Embryonic facial prominence (tissue), 1 donor: ENCODE measurements around the gene LRGUK.
"Not testable (repeated sequence)": the region's sequence is repeated elsewhere in the genome, so short reads cannot be mapped to it uniquely, and the experiment has no call there.

Source experiments
- DNase-seq: peaks from one replicate; pipeline ENCODE4 v3.0.0-alpha.2; 2016; ENCODE audit errors: extremely low spot score

Gene LRGUK

GRCh38 chr7:134126966-134127848 lies at the start of gene LRGUK:
Gene LRGUK (plus strand): TSS chr7:134127340. CDS start chr7:134127368, 28 bp downstream.
- peak; percentile 72 for DNase-seq

DNA sequence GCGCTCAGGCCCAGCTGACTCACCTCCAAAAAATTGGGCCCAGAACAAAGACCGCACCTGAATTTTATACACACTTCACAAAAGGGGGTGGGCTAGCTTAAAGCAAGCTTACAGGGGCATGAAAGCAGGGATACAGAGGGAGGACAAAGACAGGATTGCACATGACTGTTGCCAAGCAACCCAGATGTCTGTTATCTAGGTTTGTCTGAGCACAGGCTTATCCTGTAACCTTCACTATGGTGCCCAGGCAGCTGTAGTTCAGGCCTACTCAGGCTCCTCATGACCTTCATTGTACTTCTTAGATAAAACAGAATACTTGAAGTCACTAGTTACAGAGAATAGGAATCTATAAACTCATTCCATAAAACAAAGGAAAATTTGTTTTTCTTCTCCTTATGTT lies 49.6 kb upstream of the LRGUK start:
- DNase-seq, result not testable (repeated sequence)

DNA sequence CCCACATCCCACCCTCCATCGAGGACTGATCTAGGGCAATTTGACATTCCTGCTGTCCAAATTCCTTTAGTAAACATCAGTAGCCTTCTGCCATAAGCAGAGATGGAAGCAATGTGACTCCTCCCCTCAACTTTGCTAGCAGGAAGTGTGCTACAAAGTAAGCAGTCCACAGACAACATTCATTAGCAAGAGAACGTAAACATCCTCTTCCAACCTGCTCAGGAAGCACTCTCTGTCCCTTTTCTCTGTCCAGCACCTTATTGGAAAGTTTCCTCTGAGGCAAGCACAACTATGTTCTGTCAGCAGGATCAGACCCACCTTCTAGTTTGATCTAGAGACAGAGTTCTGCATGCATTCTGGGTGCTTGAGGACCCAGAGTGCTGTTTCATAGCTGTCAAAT lies 48.1 kb upstream of the LRGUK start:
- DNase-seq, result no peak

- no peak for DNase-seq
Observed at GRCh38 chr7:134081695-134082094, 45.4 kb upstream of the LRGUK start.

DNA sequence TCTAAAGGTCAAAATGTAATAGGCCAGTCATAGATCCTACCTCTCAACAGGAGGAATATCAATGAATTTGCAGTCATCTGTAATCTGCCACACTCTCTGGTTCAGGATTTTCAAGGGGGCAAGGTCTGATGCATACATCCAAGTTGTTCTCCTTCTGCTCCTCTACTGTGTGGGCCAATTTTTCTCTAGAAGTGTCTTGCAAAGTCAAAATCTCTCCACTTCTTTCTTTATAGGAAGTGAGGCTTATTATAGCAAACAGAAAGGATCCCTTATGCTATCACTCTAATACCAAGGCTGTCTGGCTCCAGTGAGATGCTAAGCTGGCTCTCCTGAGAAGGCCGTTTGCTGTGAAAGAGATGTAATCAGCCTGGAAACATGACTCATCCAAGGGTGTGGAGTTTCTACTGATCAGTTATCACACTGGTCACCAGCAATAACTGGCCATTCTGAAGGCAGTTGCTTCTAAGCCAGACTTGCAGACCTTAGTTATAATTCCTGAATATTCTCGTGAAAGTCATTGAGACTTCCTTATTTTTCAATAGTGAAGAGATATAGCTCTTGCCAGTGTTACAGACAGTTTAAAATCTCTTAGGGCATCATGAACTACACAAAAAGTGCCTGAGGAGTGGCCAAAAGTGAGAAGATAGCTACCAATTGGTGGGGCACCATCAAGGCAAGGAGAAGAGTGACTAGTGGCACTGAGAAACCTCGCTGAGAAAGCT lies 43.2 kb upstream of the LRGUK start:
- no peak for DNase-seq

DNA sequence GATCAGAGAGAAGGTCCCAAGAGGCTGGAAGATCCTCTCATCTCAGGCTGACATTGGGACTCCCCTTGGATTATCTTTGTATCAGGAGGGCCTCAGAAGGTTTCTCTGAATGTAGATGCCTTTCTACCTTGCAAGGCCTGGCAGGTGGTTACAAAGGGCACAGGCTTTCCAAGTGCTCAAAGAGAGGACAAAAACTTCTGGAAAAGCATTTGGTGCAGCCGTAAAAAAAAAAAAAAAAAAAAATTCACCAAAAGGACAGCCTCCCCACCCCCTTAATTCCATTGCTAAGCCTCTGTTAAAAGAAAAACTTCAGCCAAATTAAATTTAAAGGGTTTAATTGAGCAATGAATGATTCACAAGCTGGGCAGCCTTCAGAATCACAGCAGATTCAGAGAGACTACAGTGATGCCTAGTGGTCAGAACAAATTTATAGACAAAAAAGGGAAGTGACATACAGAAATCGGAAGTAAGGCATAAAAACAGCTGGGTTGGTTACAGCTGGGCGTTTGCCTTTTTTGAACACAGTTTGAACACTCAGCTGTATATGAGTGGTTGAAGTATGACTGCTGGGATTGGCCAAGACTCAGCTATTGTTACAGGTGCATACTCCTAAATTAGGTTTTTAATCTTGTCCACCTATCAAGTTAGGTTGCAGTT lies 42.5 kb upstream of the LRGUK start:
- no peak for DNase-seq

GRCh38 chr7:134085311-134085710 lies 41.8 kb upstream of the LRGUK start:
- no peak for DNase-seq

GRCh38 chr7:134086998-134087735 lies 40.0 kb upstream of the LRGUK start:
- no peak for DNase-seq

GRCh38 chr7:134088199-134088598 lies 38.9 kb upstream of the LRGUK start:
- DNase-seq, result no peak

DNA sequence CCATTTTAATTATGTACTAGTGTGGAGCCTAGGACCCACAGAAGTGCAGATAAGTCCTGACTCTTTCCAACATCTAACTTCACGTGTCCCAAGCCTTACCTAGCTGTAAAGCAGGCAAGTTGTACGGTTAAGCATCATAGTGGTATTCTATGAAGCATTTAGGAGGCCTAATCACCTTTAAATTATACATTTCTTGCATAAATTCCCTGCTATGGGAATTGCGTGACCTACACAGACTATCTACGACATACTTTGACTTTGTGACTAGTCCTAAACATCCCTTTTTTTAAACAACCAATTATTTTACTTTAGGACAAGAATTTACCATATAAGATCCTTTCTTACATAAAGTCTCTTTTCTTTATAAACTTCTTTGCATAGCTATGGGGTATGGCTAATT lies 37.7 kb upstream of the LRGUK start:
- DNase-seq, result no peak

GRCh38 chr7:134098072-134098471 lies 29.1 kb upstream of the LRGUK start:
- no peak for DNase-seq

DNA sequence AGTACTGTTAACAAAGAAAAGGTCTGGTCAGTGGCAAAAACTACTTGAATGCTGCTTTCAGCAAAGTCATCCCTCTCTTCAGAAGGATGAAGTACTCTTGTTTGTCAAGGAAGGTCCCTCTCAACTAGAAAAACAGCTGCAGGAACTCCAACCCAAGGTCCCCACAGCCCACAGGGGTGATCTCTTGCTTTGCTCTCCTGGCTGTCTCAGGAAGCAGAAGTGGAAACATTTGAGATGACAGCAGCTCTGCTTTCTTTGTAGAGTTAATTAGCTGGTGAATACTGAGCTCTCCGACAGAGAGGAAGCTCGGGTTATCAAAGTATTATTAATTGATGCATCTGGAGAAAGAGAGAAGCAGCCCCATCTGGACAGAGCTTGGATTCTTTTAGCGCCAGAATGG lies 25.4 kb upstream of the LRGUK start:
- DNase-seq, result no peak

DNA sequence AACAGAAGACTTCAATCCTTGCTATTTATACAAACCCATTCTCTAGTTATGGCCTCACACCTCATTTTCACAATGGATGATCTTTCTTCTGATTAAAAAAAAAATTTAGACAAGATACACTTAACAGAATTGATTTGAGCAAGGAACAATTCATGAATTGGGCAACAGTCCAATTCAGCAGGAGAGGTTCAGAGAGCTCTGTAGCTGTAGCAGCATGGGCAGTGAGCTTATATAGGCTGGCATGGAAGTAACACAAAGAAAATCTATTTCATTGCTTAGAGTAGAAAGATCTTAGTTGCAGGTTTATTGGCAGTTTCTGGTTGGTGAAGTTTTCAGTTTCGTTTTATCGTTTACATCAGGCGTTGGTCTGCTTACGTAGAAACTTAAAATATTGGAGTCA lies 23.0 kb upstream of the LRGUK start:
- no peak for DNase-seq

DNA sequence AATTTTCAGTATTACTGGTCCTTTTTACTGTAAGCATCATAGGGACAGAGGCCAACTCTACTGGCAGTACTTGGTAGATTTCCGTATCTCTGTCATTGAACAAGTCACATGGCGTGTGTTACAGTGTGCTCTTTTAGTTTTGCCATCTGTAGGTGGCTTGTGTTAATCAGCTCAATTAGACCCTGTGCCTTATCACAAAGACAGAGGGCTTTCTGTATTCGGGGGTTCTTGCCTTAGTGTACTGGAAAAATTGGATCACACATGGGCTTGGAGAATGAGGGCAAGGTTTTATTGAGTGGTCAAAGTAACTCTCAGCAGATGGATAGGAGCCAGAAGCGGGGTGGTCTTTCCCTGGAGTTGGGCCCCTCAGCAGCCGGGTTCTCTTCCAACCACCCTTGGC lies 21.3 kb upstream of the LRGUK start:
- DNase-seq, result no peak

DNA sequence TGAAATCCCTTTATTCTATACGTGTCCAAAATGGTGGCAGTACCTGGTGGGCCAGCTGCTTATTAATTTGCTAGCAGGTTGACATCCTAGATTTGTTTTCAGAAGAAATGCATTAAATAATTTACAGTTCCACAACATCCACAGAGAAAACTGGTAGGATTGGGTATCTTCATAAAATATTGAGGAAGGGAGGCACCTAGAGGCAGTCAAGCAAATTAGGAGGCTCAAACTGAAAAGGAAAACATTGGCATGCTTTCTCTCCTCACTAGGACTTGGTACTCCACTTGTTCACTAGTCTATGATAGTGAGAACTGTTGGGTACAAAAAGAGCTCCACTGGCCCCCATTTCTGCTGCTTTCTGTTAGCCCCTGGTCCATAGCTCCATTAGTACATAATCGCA lies 18.3 kb upstream of the LRGUK start:
- DNase-seq, result no peak

- DNase-seq, result no peak
Observed at GRCh38 chr7:134113655-134114054, 13.5 kb upstream of the LRGUK start.

DNA sequence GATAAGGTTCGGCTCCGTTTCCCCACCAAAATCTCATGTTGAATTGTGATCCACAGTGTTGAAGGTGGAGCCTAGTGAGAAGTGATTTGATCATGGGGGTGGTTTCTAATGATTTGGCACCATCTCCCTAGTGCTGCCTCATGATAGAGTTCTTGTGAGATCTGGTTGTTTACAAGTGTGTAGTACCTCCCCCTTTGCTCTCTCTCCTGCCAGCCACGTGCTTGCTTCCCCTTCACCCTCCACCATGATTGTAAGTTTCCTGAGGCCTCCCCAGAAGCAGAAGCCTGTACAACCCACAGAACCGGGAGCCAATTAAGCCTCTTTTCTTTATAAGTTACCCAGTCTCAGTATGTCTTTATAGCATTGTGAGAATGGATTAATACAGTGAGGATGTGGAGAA lies 12.1 kb upstream of the LRGUK start:
- no peak for DNase-seq

DNA sequence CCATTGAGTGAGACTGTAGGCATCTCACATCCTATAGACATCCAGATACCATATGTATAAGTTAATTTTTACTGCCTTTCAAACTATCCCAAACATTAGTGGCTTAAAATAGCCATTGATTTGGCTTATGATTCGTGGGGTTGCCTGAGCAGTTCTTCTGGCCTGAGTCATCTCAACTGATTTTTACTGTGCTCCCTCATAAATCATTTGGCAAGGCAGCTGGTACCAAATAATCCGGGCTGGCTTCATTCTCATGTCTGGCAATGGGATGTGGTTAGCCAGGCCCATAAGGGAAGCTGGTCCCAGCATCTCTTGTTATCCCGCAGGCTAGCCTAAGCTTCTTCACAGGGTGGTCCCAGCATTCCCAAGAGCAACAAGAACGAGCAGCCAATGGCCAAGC lies 6.7 kb upstream of the LRGUK start:
- DNase-seq, result no peak

- DNase-seq, result no peak
Observed at GRCh38 chr7:134121632-134122139, 5.5 kb upstream of the LRGUK start.

DNA sequence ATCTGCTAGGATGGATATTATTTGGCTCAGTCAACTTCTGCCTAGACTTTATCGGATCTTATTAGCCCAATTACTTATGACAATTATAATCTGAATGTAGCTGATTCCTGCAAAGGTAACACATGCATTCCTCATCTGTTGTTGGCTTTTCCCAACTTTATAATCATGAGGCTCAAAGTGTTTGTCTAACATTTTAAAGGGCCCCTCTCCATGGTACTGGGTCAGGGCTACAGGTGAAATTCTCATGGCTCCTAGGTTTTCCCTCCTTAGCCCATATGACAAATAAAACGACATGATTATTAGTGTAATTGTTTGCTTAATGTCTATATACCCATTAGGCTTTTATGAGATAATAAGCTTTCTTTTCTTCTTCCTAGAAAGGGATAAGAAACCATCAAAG lies 4.2 kb upstream of the LRGUK start:
- no peak for DNase-seq

DNA sequence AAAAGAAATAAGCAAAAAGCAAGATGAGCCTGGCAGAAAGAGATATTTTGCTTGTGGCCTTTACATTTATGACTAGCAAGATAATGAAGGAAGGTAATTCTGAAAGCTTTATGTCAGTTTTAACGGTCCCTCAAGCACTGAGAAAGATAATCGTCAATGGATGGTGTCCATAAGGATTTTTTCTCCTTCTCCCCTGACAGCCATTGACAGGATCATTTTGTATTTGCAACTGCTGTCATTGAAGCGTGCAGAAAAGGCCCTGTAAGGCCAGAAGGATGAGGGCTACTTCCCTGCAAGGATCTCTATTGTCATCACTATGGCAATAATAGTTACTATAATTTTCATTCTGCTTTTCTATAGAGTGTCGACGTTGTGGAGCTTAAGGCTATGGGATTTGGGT lies 994 bp upstream of the LRGUK start:
- no peak for DNase-seq

- no peak for DNase-seq
Observed at GRCh38 chr7:134126596-134126965, 559 bp upstream of the LRGUK start.
